Effector memory CD8-positive, alpha-beta T cell (primary cell): Measurements from ENCODE around the gene FAM47A.

Experiments used
- ATAC-seq: fragments of 150-1000 bp; cut with Tn5 transposase; replicated peaks from 2 replicates; pipeline ENCODE4 v1.10.0; 2021; ENCODE audit warnings: mild to moderate bottlenecking, moderate library complexity
- DNase-seq, 3 experiments: peaks; one replicate each; pipeline ENCODE4 v3.0.0; 2021
- H3K27ac Mint-ChIP-seq, 2 donors: one replicate each; pipeline ENCODE4 v1.8.0; 2022; ENCODE audit warnings: mild to moderate bottlenecking in 2 of 2, mixed read lengths in 2 of 2, moderate library complexity in 2 of 2
- H3K27me3 Mint-ChIP-seq, 2 donors: one replicate each; pipeline ENCODE4 v1.8.0; 2022; ENCODE audit warnings: mixed read lengths in 2 of 2
- H3K36me3 Mint-ChIP-seq: one replicate; pipeline ENCODE4 v1.8.0; 2022; ENCODE audit warnings: mild to moderate bottlenecking, moderate library complexity, mixed read lengths; ENCODE audit not compliant: insufficient read depth
- H3K4me1 Mint-ChIP-seq, 2 donors: one replicate each; pipeline ENCODE4 v1.8.0; 2022; ENCODE audit warnings: low read depth in 2 of 2, mixed read lengths in 2 of 2
- H3K4me3 Mint-ChIP-seq, 2 donors: one replicate each; pipeline ENCODE4 v1.8.0; 2022; ENCODE audit warnings: mild to moderate bottlenecking in 2 of 2, mixed read lengths in 2 of 2, moderate library complexity in 2 of 2
- H3K9me3 Mint-ChIP-seq, 2 donors: one replicate each; pipeline ENCODE4 v1.8.0; 2022; ENCODE audit warnings: mixed read lengths in 2 of 2
- total RNA-seq, 9 experiments: gene quantifications; one replicate each; lab custom pipeline; 2026; lab: John Stamatoyannopoulos, UW

The FAM47A gene
- total RNA-seq, result 0 reads per million in 9 experiments

GRCh38 chrX:34132028-34132427 lies at the start of gene FAM47A:
FAM47A (minus strand) TSS chrX:34132314; CDS start chrX:34132278, 36 bp downstream.
- Mint-ChIP-seq H3K36me3 (no peaks in the 10 kb centered on the region), H3K27me3 (no peaks in the 10 kb centered on the region), H3K27ac (no peak within 1 kb of the TSS), H3K4me3 (no peak within 1 kb of the TSS), H3K4me1 (no peaks in the 10 kb centered on the region), H3K9me3 (no peaks in the 10 kb centered on the region)
- DNase-seq (no peak), ATAC-seq (no peak)

- Mint-ChIP-seq H3K27me3 (no peaks in the 10 kb centered on the region), H3K9me3 (peaks cover 5 to 6% of the 10 kb centered on the region in 2 donors), H3K4me3 (no peak overlapping the region), H3K27ac (no peak overlapping the region), H3K36me3 (no peaks in the 10 kb centered on the region), H3K4me1 (no peaks in the 10 kb centered on the region)
- ATAC-seq (no peak), DNase-seq (no peak)
Measured at GRCh38 chrX:34147345-34147744, 15.2 kb upstream of the FAM47A start.

- H3K27me3 Mint-ChIP-seq, result no peaks in the 10 kb centered on the region
- H3K36me3 Mint-ChIP-seq, result no peaks in the 10 kb centered on the region
- H3K27ac Mint-ChIP-seq, result no peak overlapping the region
- no peaks in the 10 kb centered on the region for H3K4me1 Mint-ChIP-seq
- no peak for ATAC-seq
- no peak overlapping the region for H3K4me3 Mint-ChIP-seq
- DNase-seq, result no peak
- peaks cover 5 to 6% of the 10 kb centered on the region in 2 donors for H3K9me3 Mint-ChIP-seq
Measured at GRCh38 chrX:34146906-34147305, 14.8 kb upstream of the FAM47A start.

GRCh38 chrX:34144246-34144645 lies 12.1 kb upstream of the FAM47A start:
- no peaks in the 10 kb centered on the region for H3K4me1 Mint-ChIP-seq
- H3K27me3 Mint-ChIP-seq, result no peaks in the 10 kb centered on the region
- DNase-seq (no peak), ATAC-seq (no peak)
- H3K9me3 Mint-ChIP-seq, result peaks cover 5 to 6% of the 10 kb centered on the region in 2 donors
- no peak overlapping the region for H3K4me3 Mint-ChIP-seq
- no peaks in the 10 kb centered on the region for H3K36me3 Mint-ChIP-seq
- H3K27ac Mint-ChIP-seq, result no peak overlapping the region

GRCh38 chrX:34140816-34141215 lies 8.7 kb upstream of the FAM47A start:
- Mint-ChIP-seq H3K36me3 (no peaks in the 10 kb centered on the region), H3K9me3 (peaks cover 5 to 6% of the 10 kb centered on the region in 2 donors), H3K4me1 (no peaks in the 10 kb centered on the region), H3K27ac (no peak overlapping the region), H3K4me3 (no peak overlapping the region), H3K27me3 (no peaks in the 10 kb centered on the region)
- ATAC-seq (no peak), DNase-seq (no peak)

- DNase-seq (no peak), ATAC-seq (no peak)
- no peak overlapping the region for H3K27ac Mint-ChIP-seq
- H3K27me3 Mint-ChIP-seq, result no peaks in the 10 kb centered on the region
- H3K9me3 Mint-ChIP-seq, result no peaks in the 10 kb centered on the region
- H3K4me1 Mint-ChIP-seq, result no peaks in the 10 kb centered on the region
- no peak overlapping the region for H3K4me3 Mint-ChIP-seq
- H3K36me3 Mint-ChIP-seq, result no peaks in the 10 kb centered on the region
Measured at GRCh38 chrX:34130980-34131744, 952 bp downstream of the FAM47A start.

GRCh38 chrX:34130501-34130900 lies 1.6 kb downstream of the FAM47A start:
- H3K4me3 Mint-ChIP-seq, result no peak overlapping the region
- no peaks in the 10 kb centered on the region for H3K9me3 Mint-ChIP-seq
- ATAC-seq (no peak), DNase-seq (no peak)
- no peaks in the 10 kb centered on the region for H3K4me1 Mint-ChIP-seq
- no peaks in the 10 kb centered on the region for H3K36me3 Mint-ChIP-seq
- H3K27me3 Mint-ChIP-seq, result no peaks in the 10 kb centered on the region
- H3K27ac Mint-ChIP-seq, result no peak overlapping the region

GRCh38 chrX:34126011-34126410 lies 6.1 kb downstream of the FAM47A start:
- Mint-ChIP-seq H3K4me1 (no peaks in the 10 kb centered on the region), H3K27me3 (no peaks in the 10 kb centered on the region), H3K27ac (no peak overlapping the region), H3K9me3 (no peaks in the 10 kb centered on the region), H3K36me3 (peaks cover 2% of the 10 kb centered on the region), H3K4me3 (no peak overlapping the region)
- ATAC-seq (no peak), DNase-seq (no peak)

- Mint-ChIP-seq H3K4me3 (no peak overlapping the region), H3K9me3 (no peaks in the 10 kb centered on the region), H3K36me3 (no peaks in the 10 kb centered on the region), H3K27ac (no peak overlapping the region), H3K4me1 (no peaks in the 10 kb centered on the region), H3K27me3 (no peaks in the 10 kb centered on the region)
- ATAC-seq (no peak), DNase-seq (no peak)
Measured at GRCh38 chrX:34119122-34119521, 13.0 kb downstream of the FAM47A start.

- Mint-ChIP-seq H3K4me3 (no peak overlapping the region), H3K9me3 (peaks cover 4 to 12% of the 10 kb centered on the region in 2 donors), H3K27ac (no peak overlapping the region), H3K36me3 (no peaks in the 10 kb centered on the region), H3K27me3 (no peaks in the 10 kb centered on the region), H3K4me1 (no peaks in the 10 kb centered on the region)
- DNase-seq, result no peak
- ATAC-seq, result no peak
Measured at GRCh38 chrX:34112459-34112858, 19.7 kb downstream of the FAM47A start.
